NCI-H1436 treated with DMSO at 0.1 percent for 48 hours (cell line): Measurements from ENCODE around the gene QPCTL.
"Not testable (repeated sequence)": the region's sequence is repeated elsewhere in the genome, so short reads cannot be mapped to it uniquely, and the experiment has no call there.

Experiments
- DNase-seq: peaks from one replicate; lab custom pipeline; 2025; lab: John Stamatoyannopoulos, UW

The QPCTL gene

DNA sequence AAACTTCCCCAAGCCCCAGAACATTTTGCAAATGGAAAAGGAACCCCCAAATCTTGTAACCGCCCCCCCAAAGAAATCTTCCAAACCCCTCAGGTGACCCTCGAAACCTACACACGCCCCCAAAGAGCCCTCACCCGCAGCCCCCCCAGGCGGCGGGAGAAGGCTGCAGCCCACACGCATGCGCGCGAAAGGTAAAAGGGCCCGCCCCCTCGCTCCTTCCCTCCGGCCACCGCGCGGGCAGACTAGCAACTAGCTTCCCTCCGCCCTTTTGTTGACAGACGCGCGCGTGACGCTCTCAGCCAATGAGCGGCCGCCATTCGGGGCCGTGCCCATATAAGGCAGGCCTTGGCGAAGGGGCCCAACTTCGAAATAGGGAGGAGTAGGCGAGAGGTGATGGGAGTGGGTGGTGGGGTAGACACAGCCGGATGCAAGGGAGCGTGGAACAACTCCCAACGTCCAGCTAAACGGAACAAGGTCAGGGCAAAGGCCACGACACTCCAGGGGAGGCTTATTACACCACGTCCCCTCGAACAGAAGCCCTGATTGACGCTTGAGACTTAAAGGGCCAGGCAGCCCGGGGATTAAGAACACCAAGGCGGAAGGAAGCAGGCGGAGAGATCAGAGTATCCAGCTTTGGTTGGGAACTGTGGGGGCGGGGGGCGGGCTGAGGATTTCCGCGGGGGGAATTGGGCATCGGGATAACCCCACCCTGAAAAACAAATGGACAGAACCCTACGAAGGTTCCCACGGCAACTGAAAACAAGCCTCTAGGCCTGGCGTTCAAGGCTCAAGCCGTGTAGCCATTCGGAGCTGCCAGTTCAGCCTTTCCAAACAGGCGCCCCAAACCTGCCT, 24.9 kb downstream of the QPCTL start:
- peak; percentile 89 for DNase-seq

DNA sequence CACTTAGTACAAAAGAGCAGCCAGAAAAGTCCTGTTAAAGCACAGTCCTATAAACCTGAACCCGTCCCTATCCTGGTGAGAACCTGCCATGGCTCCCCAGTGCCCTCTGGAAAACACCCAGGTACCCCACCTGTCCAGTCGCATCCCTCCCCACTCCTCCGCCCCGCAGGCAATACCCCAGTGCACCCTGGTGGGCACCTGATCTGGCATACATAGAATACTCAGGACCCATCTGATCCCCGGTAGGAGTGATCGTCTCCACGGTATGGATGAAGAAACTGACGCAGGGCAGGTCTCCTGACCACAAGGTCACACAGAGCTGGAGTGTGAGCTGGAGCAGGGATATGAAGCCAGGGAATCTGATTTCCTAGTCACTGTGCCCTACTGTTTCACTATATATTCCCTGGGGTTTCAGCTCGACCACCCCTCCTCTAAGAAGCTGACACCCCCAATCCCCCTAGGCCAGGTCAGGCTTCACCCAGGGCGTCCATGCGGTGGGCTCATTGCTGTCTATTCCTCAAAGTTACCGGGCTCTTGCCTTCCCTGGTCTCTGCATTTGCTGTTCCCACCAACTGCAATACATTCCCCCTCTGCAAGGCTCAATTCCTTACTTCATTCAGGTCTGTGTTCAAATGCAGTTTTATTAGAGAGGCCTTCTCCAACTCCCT, 25.7 kb downstream of the QPCTL start:
- DNase-seq = no peak

DNA sequence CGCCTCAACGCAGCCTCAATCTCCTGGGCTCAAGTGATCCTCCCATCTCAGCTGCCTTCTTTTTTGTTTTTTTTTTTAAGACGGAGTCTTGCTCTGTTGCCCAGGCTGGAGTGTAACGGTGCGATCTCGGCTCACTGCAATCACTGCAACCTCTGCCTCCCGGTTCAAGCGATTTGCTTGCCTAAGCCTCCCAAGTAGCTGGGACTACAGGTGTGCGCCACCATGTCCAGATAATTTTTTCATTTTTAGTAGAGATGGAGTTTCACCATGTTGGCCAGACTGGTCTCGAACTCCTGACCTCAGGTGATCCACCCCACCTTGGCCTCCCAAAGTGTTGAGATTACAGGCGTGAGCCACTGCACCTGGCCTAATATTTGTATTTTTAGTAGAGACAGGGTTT, 27.6 kb downstream of the QPCTL start:
- not testable (repeated sequence) for DNase-seq

DNA sequence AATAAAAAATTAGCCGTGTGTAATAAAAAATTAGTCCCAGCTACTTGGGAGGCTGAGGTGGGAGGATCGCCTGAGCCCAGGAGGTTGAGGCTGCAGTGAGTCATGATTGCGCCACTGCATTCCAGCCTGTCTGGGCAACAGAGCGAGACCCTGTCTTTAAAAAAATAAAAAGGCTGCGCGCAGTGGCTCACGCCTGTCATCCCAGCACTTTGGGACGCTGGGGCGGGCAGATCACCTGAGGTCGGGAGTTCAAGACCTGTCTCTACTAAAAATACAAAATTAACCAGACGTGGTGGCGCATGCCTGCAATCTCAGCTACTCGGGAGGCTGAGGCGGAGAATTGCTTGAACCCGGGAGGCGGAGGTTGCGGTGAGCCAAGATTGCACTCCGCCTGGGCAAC, 36.2 kb downstream of the QPCTL start:
- not testable (repeated sequence) for DNase-seq

DNA sequence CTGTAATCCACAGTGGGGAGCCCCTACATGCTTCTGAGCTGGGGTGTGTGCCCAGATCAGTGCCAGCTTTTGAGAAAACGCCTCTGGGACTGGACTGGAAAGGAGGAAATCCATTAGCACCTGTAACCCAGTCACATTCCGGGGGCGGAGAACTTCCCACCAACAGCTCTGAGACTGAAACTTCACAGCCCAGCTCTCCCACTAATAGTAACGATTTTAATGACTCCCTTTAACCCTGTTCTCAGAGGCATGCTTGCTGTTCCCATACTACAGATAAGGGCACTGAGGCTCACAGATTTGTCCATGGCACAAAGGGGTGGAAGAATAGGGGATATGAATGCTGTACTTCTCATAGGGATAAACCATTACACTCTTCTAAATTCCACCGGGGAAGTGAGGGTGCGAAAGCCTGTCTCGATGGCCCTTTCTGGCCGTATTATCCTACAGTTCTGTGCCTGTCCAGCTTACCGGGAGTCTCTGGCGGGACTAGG, 37.4 kb downstream of the QPCTL start:
- no peak for DNase-seq

GRCh38 chr19:45730368-45731288, 38.2 kb downstream of the QPCTL start, which contains the start of gene FBXO46:
TSS of gene FBXO46 (minus strand) at chr19:45730896. CDS start at chr19:45713495, 17,401 bp downstream.
- DNase-seq = peak; percentile 92

DNA sequence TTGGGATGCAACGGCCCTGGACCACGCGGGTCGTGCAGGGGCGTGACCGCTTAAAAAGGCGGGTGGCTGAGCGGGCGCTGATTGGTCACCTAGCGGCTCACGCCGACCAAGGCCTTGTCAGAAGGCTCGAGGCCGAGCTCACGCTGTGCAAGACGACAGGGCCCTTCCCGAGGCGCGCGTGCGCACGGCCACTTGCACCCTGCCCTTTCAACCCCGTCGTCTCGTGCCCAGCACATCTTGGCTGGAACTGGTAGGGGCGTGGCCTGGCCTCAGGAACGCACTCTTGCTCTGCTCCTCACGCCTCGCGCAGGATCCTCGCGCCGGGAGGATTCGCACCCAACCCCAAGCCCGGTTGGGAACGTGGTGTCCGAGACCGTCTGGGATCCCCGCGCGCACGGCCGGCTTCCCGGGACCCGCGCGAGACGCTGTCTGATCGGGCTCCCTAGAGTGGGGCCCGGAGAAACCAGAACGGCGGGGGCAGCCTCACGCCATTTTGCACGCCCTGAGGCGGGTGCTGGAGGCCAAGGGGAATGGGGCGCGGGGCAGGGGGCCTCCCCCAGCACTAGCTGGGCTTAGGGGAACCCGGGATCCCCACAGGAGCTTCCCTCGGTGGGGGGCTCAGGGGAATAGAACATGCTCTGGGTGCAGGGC, 40.8 kb downstream of the QPCTL start, which contains the start of gene MEIOSIN:
Gene MEIOSIN, plus strand, starts transcription at position 280 of the 651 bp plus-strand sequence. CDS start 1,938 bp downstream, outside the sequence.
- DNase-seq = no peak

- no peak for DNase-seq
Measured at GRCh38 chr19:45739498-45740439, 47.3 kb downstream of the QPCTL start.

DNA sequence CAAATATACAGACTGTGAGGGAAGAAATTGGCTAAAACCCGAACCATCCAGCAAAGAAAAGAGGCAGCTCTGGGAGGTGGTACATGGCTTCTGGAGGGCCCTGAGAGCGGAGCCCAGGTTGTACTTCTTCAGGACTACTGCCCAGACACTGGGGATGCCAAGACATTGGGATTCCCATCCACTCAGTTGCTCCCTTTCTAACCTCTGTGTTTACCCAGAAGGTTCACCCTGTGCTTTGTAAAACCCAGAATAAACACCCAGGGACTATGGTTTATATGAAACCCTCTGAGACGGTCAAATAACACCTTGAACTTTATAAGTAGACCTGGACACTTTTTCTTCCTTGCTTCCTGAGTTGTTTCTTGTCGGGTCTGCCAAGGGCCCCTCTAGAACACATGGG, 50.5 kb downstream of the QPCTL start:
- DNase-seq = no peak

DNA sequence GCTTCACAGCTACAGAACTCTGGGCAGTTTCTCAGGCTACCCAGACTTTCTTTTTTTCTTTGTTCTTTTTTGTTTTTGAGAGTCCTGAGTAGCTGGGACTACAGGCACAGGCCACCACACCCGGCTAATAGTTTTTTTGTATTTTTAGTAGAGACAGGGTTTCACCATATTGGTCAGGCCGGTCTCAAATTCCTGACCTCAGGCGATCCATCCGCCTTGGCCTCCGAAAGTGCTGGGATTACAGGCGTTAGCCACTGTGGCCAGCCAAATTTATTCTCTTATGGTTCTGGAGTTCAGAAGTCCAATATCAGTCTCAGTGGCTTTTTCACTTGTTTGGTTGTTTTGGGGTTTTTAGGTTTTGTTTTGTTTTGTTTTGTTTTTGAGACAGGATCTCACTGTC, 53.1 kb downstream of the QPCTL start:
- DNase-seq = no peak

DNA sequence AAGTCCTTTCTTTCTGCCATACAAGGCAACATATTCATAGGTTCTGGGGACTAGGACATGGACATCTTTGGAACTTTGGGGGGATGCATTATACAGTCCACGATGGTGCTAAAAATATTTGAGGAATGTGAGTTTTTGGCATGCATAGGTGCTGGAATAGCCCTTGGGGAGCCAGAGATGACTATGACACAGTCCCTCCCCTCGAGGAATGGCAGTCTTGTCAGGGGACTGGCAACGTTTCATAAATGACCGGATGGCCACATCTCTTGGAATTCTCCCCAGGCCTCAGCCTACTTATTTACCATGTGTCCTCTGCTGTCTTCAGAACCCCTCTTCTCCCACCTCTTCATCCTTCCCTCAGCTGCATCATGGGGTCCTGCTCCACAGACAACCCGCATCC, 54.4 kb downstream of the QPCTL start:
- no peak for DNase-seq

GRCh38 chr19:45747513-45747912, 55.0 kb downstream of the QPCTL start:
- no peak for DNase-seq

GRCh38 chr19:45751483-45751882, 59.0 kb downstream of the QPCTL start:
- not testable (repeated sequence) for DNase-seq

DNA sequence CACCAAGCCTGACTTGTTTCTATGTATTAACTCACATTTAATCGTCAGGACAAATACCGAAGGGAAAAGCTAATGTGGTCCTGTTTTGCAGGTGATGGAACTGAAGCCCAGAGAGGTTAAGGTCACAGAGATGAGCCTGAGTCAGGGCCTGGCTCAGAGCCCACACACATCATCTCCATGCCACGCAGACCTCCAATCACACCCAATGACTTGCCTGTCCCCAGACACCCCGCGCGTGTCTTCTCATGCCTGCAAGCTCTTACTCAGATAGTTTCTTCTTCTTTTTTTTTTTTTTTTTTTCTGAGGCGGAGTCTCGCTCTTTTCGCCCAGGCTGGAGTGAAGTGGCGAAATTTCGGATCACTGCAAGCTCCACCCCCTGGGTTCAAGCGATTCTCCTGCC, 60.2 kb downstream of the QPCTL start:
- DNase-seq = no peak

- no peak for DNase-seq
Measured at GRCh38 chr19:45753548-45753947, 61.1 kb downstream of the QPCTL start.
